Left hindlimb (tissue), 1 donor: Measurements from ENCODE around the gene LIPC.

Experiments
- DNase-seq: peaks from one replicate; pipeline ENCODE4 v3.0.0-alpha.2; 2018

Gene LIPC

GRCh38 chr15:58543664-58544335 is 112.0 kb downstream of the LIPC start:
- DNase-seq, result no peak

DNA sequence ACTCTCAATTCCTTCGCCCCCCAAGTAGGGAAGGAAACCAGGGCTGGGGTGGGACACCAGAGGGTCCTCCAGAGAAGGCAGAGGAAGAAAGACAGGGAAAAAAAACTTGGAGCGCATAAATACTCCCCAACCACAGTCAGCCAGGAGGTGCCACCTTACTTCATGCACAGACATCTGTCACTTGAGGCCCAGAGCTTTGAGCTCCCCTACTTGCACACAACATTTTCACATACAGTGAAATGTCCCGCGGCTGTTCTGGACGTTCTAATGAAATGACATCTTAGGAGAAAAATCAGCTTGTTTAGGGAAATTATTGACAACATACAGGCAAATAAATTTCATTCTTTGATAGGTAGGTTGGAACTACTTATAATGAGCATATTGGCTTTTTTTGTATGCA is 113.0 kb downstream of the LIPC start:
- no peak for DNase-seq

DNA sequence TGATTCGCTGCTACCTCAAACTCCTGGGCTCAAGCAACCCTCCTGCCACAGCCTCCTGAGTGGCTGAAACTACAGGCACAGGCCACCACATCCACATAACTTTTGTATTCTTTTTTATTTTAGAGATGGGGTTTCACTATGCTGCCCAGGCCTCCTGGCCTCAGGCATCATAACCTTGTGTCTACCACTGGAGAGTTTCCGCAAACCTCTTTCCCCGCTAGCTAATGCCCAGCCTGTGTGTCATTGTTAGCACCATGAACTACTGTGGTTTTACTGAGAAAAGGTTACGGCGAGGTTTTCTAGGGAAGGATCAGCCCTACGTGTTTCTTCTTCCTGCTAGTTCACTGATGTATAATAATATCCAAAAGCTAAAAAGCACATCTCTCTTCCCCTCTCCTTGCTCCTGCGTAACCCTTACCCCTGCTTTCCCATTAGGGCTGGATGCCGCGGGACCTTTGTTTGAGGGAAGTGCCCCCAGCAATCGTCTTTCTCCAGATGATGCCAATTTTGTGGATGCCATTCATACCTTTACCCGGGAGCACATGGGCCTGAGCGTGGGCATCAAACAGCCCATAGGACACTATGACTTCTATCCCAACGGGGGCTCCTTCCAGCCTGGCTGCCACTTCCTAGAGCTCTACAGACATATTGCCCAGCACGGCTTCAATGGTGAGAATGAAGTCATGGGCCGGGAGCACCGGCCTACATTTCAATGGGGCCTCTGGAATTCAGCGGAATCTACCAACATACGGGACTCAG is 113.7 kb downstream of the LIPC start:
- DNase-seq, result no peak

- no peak for DNase-seq
These were observed 114.3 kb downstream of the LIPC start for GRCh38 chr15:58546066-58546591.

DNA sequence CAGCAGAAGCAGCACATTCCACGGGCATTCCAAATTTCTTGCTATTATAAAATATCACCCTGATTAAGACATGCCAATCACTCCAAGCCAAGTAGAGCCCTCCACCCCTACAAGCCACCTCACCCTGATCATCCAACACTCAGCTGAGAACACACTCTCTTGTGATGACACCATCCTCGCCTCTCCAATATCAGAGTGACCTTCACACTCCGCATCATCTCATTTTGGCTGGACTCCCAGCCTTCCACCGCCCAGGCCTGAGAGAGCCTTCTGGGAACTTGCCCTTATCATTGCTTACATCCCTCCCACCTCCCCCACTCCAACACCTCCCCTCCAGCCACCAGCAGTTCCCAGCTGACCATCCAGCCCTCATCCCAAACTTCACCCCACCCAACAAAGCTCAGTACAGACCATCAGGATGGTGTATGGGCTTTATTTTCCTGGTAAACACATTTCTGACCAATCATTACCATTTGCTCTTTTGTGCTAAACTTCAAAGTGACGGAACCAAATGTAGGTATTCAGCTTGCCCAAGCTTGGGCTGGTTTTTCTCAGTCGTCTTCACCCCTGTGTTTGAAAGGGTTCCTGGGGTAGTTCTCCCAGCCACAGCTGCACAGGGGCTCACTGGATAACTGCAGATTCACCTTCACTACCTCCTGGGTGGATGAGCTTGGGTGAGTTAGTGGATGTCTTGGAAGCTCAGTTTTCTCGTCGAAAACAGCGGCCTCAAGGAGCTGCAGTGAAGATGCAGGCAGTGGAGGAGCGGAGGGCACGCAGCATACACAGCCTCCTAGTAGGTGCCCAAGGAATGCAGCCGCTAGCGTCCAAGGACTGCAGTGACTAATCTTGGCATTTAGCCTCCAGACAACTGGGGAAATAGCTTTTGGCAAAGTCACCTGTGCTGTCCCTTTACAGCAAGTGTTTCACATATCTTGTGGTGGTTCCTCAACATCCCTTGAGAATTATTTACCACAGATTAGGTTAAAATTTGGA is 115.1 kb downstream of the LIPC start:
- DNase-seq, result no peak

DNA sequence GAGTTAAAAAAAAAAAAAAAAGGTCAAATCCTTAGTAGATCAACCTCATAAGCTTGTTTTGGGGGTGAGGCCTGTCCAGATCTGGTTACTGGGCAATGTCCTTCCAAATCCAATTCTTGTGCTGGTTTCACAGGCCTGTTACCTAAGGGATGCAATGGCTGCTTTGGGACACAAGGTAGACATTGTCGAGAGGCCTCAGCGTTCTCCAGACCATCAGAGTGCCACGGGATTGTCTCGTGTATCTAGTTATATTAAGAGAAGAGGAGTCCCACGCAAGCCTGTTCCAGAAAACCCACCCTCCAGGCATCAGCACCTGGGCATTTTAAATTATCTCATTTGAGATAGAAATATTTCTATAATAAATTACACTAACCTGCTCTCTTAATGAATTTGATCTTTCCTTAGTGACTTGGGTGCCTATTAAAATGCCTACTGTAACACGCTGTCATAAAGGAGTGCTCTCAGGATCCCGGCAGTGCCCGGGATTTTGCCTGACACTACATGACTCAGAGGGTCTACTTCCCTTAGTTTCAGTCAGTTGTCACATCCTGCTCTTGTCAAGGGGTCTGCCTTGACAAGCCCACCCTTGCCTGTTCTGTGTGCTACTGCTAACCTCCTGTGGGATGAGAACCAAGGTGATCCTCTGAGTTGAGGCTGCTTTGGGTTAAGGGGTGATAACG is 116.0 kb downstream of the LIPC start:
- DNase-seq, result no peak

DNA sequence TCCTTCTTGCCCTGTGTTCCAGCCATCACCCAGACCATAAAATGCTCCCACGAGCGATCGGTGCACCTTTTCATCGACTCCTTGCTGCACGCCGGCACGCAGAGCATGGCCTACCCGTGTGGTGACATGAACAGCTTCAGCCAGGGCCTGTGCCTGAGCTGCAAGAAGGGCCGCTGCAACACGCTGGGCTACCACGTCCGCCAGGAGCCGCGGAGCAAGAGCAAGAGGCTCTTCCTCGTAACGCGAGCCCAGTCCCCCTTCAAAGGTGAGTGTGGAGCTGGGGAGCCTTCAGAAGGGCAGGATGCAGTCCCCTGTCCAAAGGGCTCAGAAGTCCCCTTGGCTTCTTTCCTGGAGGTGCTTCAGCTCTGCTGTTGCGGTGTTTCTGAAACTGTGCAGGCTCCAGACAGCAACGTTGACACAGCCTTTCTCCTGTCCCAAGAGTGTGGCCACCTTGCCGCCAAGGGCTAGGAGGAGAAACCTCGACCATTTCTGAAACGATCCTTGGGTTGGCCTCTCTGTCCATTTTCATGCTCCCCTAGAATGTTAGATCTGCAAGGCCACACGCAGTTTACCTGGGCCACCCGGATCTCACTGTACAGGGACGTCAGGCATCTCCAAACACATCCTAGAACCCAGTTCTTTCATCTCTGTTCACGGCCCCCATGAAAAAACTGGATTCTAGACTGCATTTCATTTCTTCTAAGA is 116.7 kb downstream of the LIPC start:
- no peak for DNase-seq

- no peak for DNase-seq
These were observed 117.4 kb downstream of the LIPC start for GRCh38 chr15:58549013-58549784.

DNA sequence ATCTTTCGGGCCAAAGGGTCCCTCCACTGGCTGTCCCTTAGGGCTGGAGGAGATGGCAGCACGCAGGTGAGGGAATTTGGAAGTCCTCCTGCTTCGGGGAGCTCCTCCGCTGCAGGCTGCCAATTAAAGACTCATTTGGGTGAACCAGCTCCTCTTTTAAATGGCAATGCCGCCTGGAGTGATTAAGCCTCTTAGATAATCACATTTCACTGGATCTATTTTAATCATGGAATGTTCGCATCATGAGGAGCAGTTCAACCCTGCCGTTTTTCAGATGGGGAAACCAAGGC is 117.9 kb downstream of the LIPC start:
- no peak for DNase-seq

- peak; percentile 64 for DNase-seq
These were observed 119.4 kb downstream of the LIPC start for GRCh38 chr15:58551084-58551763.

- peak; percentile 65 for DNase-seq
These were observed 120.1 kb downstream of the LIPC start for GRCh38 chr15:58551764-58552504.

- no peak for DNase-seq
These were observed 120.9 kb downstream of the LIPC start for GRCh38 chr15:58552505-58553364.

- no peak for DNase-seq
These were observed 121.7 kb downstream of the LIPC start for GRCh38 chr15:58553365-58553918.

DNA sequence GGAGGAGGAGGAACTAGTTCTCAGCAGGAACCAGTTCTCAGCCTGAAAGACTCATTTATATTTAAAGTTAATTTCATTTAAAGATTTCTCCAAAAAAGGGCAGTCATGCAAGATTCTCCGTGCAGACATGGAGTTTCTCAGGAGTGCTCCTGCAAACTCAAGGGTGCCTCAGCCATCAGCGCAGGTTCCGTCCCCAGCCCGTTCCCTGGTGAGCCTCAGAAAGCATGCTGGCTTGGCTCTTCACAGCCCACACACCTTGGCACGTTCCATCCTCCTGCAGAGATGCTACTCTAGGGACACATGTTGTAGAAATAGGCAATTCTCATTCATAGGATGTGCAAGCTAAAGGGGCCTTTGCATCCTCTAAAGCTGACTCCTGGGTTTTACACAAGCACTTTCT is 123.0 kb downstream of the LIPC start:
- no peak for DNase-seq

DNA sequence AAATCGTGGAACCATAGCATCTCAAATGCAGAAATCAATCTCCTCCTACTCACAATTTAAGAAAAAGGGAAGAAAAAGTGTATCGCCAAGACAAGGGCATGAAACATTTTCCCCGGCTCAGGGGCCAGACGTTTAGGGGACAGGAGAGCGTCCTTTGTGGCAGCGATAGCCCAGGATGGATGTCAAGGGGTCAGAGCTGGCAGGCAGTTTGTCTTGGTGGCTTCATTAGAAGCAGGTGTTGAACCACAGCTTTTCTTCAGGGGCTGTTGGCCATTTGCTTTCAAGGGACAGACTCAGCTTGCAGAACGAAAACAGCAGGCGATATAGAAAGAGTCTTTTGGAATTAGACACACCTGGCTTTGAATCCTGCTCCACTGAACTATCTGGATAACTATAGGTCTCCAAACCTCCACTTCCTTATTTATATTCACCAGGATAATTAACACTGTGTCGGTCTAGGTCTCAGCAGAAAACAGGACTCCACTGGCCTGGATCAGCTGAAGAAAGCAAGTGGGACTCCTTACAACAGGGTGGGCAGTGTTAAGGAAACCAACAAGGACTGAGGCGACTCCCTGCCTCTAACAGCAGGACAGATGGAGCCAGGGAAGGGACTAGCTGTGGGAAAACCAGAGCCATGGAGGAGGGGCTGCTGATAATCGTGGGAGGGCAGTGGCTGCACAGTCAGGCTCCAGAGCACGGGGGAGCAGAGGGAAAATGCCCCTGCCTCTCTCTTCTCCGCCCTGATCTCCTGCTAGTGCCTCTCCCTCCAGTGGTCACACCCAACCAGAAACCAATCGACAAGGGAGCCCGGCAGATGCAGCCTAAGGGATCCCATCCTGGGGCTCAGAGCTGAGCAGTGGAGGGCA is 123.6 kb downstream of the LIPC start:
- no peak for DNase-seq

DNA sequence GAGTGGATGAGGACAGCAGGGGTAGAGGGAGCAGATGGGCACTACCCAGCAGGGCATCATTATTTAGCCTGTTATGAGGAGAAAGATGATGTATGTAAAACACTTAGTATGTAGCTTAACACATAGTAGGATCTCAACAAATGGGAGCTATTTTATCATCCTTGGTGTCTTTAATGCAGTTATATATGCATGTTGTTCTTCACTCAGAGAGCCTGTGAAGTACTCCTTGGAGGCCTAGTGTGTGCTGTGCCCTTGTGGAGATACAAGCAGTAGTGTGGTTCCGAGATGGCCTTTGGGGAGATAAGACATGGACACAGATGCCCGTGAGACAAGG is 124.2 kb downstream of the LIPC start:
- DNase-seq, result no peak

GRCh38 chr15:58556541-58556940 is 124.8 kb downstream of the LIPC start:
- no peak for DNase-seq

DNA sequence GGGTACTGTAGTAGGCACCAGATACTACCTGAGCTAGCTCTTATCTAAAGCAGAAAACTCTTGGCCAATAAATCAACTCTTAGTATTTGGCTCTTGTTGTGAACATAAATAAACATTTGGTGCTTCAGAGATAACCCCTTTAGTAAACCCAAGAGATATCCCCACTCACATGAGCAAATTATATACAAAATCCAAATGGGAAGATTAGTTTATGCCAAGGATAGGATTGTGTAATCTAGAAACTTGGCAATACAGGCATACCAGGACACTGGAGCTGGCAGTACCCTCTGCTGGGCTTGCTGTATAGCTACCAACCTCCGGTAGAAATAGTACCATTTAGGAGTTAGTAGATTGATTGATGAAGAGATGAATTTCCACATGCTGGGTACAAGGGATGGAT is 127.0 kb downstream of the LIPC start:
- no peak for DNase-seq
